SK-N-MC (cell line): ENCODE results near the gene EYA3.

Experiments used
- EZH2 ChIP-seq: fragments of 200-600 bp; sonication (generic); IDR thresholded peaks from one replicate; pipeline ENCODE4 v1.6.1; 2017; ENCODE audit warnings: antibody characterized with exemption
- POLR2AphosphoS5 ChIP-seq: IDR thresholded peaks from 2 replicates; pipeline ENCODE4 v1.6.1; 2012; ENCODE audit warnings: mild to moderate bottlenecking, low read depth, low read length, borderline replicate concordance

DNA sequence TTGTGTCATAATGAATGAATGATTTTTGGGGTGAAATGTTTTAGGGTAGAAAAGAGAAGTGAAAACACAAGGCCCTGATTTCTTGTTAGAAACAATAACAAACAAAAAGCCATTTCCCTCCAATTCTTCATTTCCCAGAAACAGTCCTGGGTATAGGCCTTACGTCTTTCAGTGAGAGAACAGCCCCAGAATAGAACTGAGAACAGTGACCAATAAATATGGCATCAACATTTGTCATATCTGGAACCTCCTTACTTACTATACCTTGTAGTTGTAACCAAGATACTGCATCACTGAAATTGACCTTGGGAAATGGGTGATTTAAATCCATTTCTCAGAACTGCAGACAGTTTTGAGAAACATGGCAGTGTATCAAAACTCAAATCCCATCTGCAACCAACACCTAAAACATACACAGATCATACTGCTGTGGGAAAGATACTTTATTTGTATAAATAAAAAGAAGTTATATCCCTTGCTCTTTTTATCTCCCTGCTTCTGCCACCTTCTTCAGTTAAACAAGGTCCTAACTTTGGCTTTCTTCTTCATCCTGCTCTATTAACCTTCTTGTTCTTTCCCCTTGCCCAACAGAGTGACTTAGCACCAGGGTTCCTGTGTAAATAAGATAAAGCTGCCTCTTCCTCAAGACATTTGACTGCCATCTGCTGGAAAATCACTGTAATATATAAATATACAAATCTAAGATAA is 109.1 kb downstream of the EYA3 start:
- TF ChIP-seq EZH2 (no peak), POLR2AphosphoS5 (no peak)
